Naive thymus-derived CD4-positive, alpha-beta T cell (primary cell): ENCODE results near the gene HSD11B2. TPM values are rescaled to one million over a fixed set of nuclear protein-coding genes. Genes with fewer than 3 reads are reported as not detected.

ENCODE experiments used
- ATAC-seq: fragments of 150-1000 bp; cut with Tn5 transposase; 2 replicates; pipeline ENCODE4 v1.10.0; 2021; ENCODE audit warnings: mild to moderate bottlenecking, moderate library complexity
- CTCF ChIA-PET: fragments of 350-600 bp; sonication (Branson Sonifier 250); formaldehyde crosslinking; loops from one replicate; lab custom pipeline; 2021; ENCODE audit warnings: antibody characterized with exemption; lab: Charles Lee
- POLR2A ChIA-PET: fragments of 350-600 bp; sonication (Branson Sonifier 250); formaldehyde crosslinking; loops from one replicate; lab custom pipeline; 2021; ENCODE audit warnings: antibody characterized with exemption, inconsistent platforms; lab: Charles Lee
- DNase-seq, 9 donors: peaks; one replicate each; pipeline versions ENCODE4 v3.0.0 to v3.0.0-alpha.2; 2020 to 2022; ENCODE audit warnings: mixed read lengths in 1 of 9
- H3K27ac ChIP-seq: one replicate; pipeline ENCODE4 v1.7.0; 2013; ENCODE audit warnings: mild to moderate bottlenecking, low read depth, low read length, moderate library complexity
- H3K27me3 ChIP-seq, 2 donors: one replicate each; pipeline ENCODE4 v1.7.0; 2013; ENCODE audit warnings: low read length in 2 of 2, mild to moderate bottlenecking in 2 of 2, moderate library complexity in 2 of 2; ENCODE audit not compliant: control insufficient read depth in 2 of 2, insufficient read depth in 2 of 2
- H3K36me3 ChIP-seq, 3 experiments: 1 replicate in 2 of 3; 2 replicates in 1 of 3; pipeline ENCODE4 v1.7.0; 2013; ENCODE audit warnings: low read length in 3 of 3, mild to moderate bottlenecking in 3 of 3, moderate library complexity in 1 of 3; ENCODE audit not compliant: insufficient read depth in 3 of 3, control insufficient read depth in 2 of 3
- H3K4me1 ChIP-seq, 2 donors: one replicate each; pipeline ENCODE4 v1.7.0; 2013; ENCODE audit warnings: low read length in 2 of 2, mild to moderate bottlenecking in 2 of 2, moderate library complexity in 1 of 2; ENCODE audit not compliant: control insufficient read depth in 2 of 2, insufficient read depth in 2 of 2
- H3K4me3 ChIP-seq: 2 replicates; pipeline ENCODE4 v1.7.0; 2013; ENCODE audit warnings: mild to moderate bottlenecking, low read length
- H3K9me3 ChIP-seq, 3 experiments: 1 replicate in 2 of 3; 2 replicates in 1 of 3; pipeline ENCODE4 v1.7.0; 2013; ENCODE audit warnings: low read length in 3 of 3; ENCODE audit not compliant: control insufficient read depth in 2 of 3
- H3K27ac Mint-ChIP-seq, 9 donors: one replicate each; pipeline ENCODE4 v1.8.0; 2020 to 2022; ENCODE audit warnings: mixed read lengths in 9 of 9, mild to moderate bottlenecking in 8 of 9, moderate library complexity in 5 of 9, inconsistent platforms in 2 of 9
- H3K27me3 Mint-ChIP-seq, 5 donors: one replicate each; pipeline ENCODE4 v1.8.0; 2021 to 2022; ENCODE audit warnings: mixed read lengths in 5 of 5, mild to moderate bottlenecking in 1 of 5
- H3K36me3 Mint-ChIP-seq, 5 donors: one replicate each; pipeline ENCODE4 v1.8.0; 2020 to 2022; ENCODE audit warnings: mixed read lengths in 5 of 5, mild to moderate bottlenecking in 3 of 5, inconsistent platforms in 1 of 5
- H3K4me1 Mint-ChIP-seq, 7 donors: one replicate each; pipeline ENCODE4 v1.8.0; 2020 to 2022; ENCODE audit warnings: mixed read lengths in 7 of 7, mild to moderate bottlenecking in 3 of 7, inconsistent platforms in 1 of 7
- H3K4me3 Mint-ChIP-seq, 10 donors: one replicate each; pipeline ENCODE4 v1.8.0; 2020 to 2022; ENCODE audit warnings: mild to moderate bottlenecking in 10 of 10, mixed read lengths in 10 of 10, moderate library complexity in 6 of 10, inconsistent platforms in 2 of 10
- H3K9me3 Mint-ChIP-seq, 11 donors: one replicate each; pipeline ENCODE4 v1.8.0; 2020 to 2022; ENCODE audit warnings: mixed read lengths in 11 of 11, mild to moderate bottlenecking in 4 of 11, inconsistent platforms in 1 of 11, moderate library complexity in 1 of 11
- intact Hi-C, 2 donors: fragments of 100-400 bp; cut with micrococcal nuclease; formaldehyde crosslinking; loops; one replicate each; pipeline ENCODE4 v1.15.1; 2023
- polyA plus RNA-seq, 2 donors: library from polyadenylated mRNA; unstranded; fragments of 300-500 nt; fragmentation: Illumina TruSeq; gene quantifications; one replicate each; pipeline ENCODE4 v1.2.3, GENCODE V29; 2021
- total RNA-seq, 6 experiments: library from RNA in 5 of 6; stranded (reverse) in 5 of 6; gene quantifications; 1 replicate in 5 of 6; 2 replicates in 1 of 6; pipeline ENCODE4 v1.2.3 and lab custom pipeline; 2021 to 2026

The HSD11B2 gene
- total and polyA plus RNA-seq, 7 experiments from 2014 or later, result 0.17 TPM; not detected in 6

GRCh38 chr16:67396159-67397035 is 34.5 kb upstream of the HSD11B2 start:
- no peaks in the 10 kb centered on the region for H3K36me3 Mint-ChIP-seq

GRCh38 chr16:67397036-67397801 is 33.7 kb upstream of the HSD11B2 start:
- POLR2A ChIA-PET, result no interaction called here
- no peaks in the 10 kb centered on the region for H3K9me3 Mint-ChIP-seq
- peaks cover 6 to 12% (median 6%) of the 10 kb centered on the region in 7 donors for H3K4me1 Mint-ChIP-seq
- Histone ChIP-seq H3K4me1 (peaks cover 7 to 8% of the 10 kb centered on the region in 2 donors), H3K9me3 (no peaks in the 10 kb centered on the region), H3K27ac (no peak overlapping the region), H3K36me3 (no peaks in the 10 kb centered on the region), H3K4me3 (no peak overlapping the region), H3K27me3 (peaks cover 4 to 11% of the 10 kb centered on the region in 2 donors)
- ATAC-seq (no peak), DNase-seq (no peak)
- H3K36me3 Mint-ChIP-seq, result no peaks in the 10 kb centered on the region
- peaks cover 13 to 37% (median 28%) of the 10 kb centered on the region in 5 donors for H3K27me3 Mint-ChIP-seq
- CTCF ChIA-PET, result no interaction called here
- intact Hi-C loops, result loop anchor here in 1 of 2 donors (5.0 kb wide), 1 partner anchor 120 kb away; the partner anchor contains the start of gene PLEKHG4
- no peak overlapping the region for H3K27ac Mint-ChIP-seq
- peak overlapping the region in 1 of 10 donors; percentile 40 for H3K4me3 Mint-ChIP-seq

More at GRCh38 chr16:67396159-67397035, 34.5 kb upstream of the HSD11B2 start:
- Histone ChIP-seq H3K4me1 (peaks cover 7 to 8% of the 10 kb centered on the region in 2 donors), H3K4me3 (no peak overlapping the region), H3K27ac (no peak overlapping the region), H3K9me3 (no peaks in the 10 kb centered on the region), H3K27me3 (peaks cover 4 to 11% of the 10 kb centered on the region in 2 donors), H3K36me3 (no peaks in the 10 kb centered on the region)
- H3K27ac Mint-ChIP-seq, result no peak overlapping the region
- peaks cover 16 to 39% (median 29%) of the 10 kb centered on the region in 5 donors for H3K27me3 Mint-ChIP-seq
- DNase-seq (no peak), ATAC-seq (no peak)
- ChIA-PET POLR2A (no interaction called here), CTCF (no interaction called here)
- peak overlapping the region in 1 of 10 donors; percentile 40 for H3K4me3 Mint-ChIP-seq
- H3K4me1 Mint-ChIP-seq, result peaks cover 6 to 18% (median 6%) of the 10 kb centered on the region in 7 donors
- intact Hi-C loops, result loop anchor here in 1 of 2 donors (5.0 kb wide), 1 partner anchor 119 kb away; the partner anchor contains the start of gene PLEKHG4
- H3K9me3 Mint-ChIP-seq, result no peaks in the 10 kb centered on the region

- ChIA-PET CTCF (interaction anchor here (0.6 kb wide), 1 partner anchor 14 kb away, joined by 3 read pairs; no protein-coding TSS in a partner anchor), POLR2A (no interaction called here)
- intact Hi-C loops, result loop anchor here (2.0 to 5.0 kb wide), 4 partner anchors 49 to 137 kb away; partner anchors contain the start of gene PLEKHG4 (in 2 of the 2)
- Mint-ChIP-seq H3K4me1 (peaks cover 6 to 7% (median 6%) of the 10 kb centered on the region in 7 donors), H3K36me3 (no peaks in the 10 kb centered on the region), H3K9me3 (no peaks in the 10 kb centered on the region), H3K4me3 (no peak overlapping the region), H3K27ac (no peak overlapping the region), H3K27me3 (peaks cover 9 to 33% (median 23%) of the 10 kb centered on the region in 5 donors)
- Histone ChIP-seq H3K4me3 (no peak overlapping the region), H3K9me3 (no peaks in the 10 kb centered on the region), H3K27ac (no peak overlapping the region), H3K27me3 (peaks cover 0 to 11% of the 10 kb centered on the region in 2 donors), H3K4me1 (peaks cover 7 to 8% of the 10 kb centered on the region in 2 donors), H3K36me3 (no peaks in the 10 kb centered on the region)
- DNase-seq, result no peak
- ATAC-seq, result no peak
Measured at GRCh38 chr16:67397812-67398545, 32.9 kb upstream of the HSD11B2 start.

- intact Hi-C loops, result loop anchor here (1.0 to 5.0 kb wide), 6 partner anchors 50 to 444 kb away; partner anchors contain the start of gene PLEKHG4 (in 2 of the 2)
- Histone ChIP-seq H3K4me3 (no peak overlapping the region), H3K4me1 (peaks cover 1 to 5% of the 10 kb centered on the region in 2 donors), H3K9me3 (no peaks in the 10 kb centered on the region), H3K27ac (no peak overlapping the region), H3K27me3 (peaks cover 0 to 7% of the 10 kb centered on the region in 2 donors), H3K36me3 (no peaks in the 10 kb centered on the region)
- Mint-ChIP-seq H3K27ac (no peak overlapping the region), H3K27me3 (peaks cover 10 to 30% (median 23%) of the 10 kb centered on the region in 5 donors), H3K9me3 (no peaks in the 10 kb centered on the region), H3K4me3 (no peak overlapping the region), H3K4me1 (peaks cover 5 to 7% (median 6%) of the 10 kb centered on the region in 7 donors), H3K36me3 (no peaks in the 10 kb centered on the region)
- DNase-seq, result no peak
- POLR2A ChIA-PET, result interaction anchor here (0.7 kb wide), 1 partner anchor 26 kb away, joined by 3 read pairs; no protein-coding TSS in a partner anchor
- CTCF ChIA-PET, result interaction anchor here (0.6 to 1.0 kb wide), 4 partner anchors 13 to 1062 kb away, joined by 3 to 4 read pairs (median 3); no protein-coding TSS in a partner anchor
- ATAC-seq, result no peak
Measured at GRCh38 chr16:67398546-67399217, 32.2 kb upstream of the HSD11B2 start.

GRCh38 chr16:67399218-67399733 is 31.6 kb upstream of the HSD11B2 start:
- H3K4me3 ChIP-seq, result no peak overlapping the region
- no peaks in the 10 kb centered on the region for H3K9me3 ChIP-seq
- intact Hi-C loops, result loop anchor here (1.0 to 5.0 kb wide), 6 partner anchors 50 to 445 kb away; partner anchors contain the start of gene PLEKHG4 (in 2 of the 2)
- Mint-ChIP-seq H3K4me3 (no peak overlapping the region), H3K36me3 (no peaks in the 10 kb centered on the region), H3K9me3 (no peaks in the 10 kb centered on the region), H3K27me3 (peaks cover 6 to 25% (median 18%) of the 10 kb centered on the region in 5 donors), H3K4me1 (peaks cover under 1 to 3% (median under 1%) of the 10 kb centered on the region in 7 donors), H3K27ac (no peak overlapping the region)
- peaks cover 0 to 1% of the 10 kb centered on the region in 2 donors for H3K27me3 ChIP-seq
- ChIA-PET POLR2A (interaction anchor here (0.7 kb wide), 1 partner anchor 26 kb away, joined by 3 read pairs; no protein-coding TSS in a partner anchor), CTCF (interaction anchor here (0.6 to 2.1 kb wide), 5 partner anchors 49 to 1062 kb away, joined by 3 to 4 read pairs (median 3); no protein-coding TSS in a partner anchor)
- DNase-seq, result peak in 6 of 9 donors; percentile 29 to 69 (median 46)
- no peaks in the 10 kb centered on the region for H3K36me3 ChIP-seq
- no peak overlapping the region for H3K27ac ChIP-seq
- peak; percentile 77 for ATAC-seq
- no peaks in the 10 kb centered on the region for H3K4me1 ChIP-seq
